HFFc6 (cell line): Measurements from ENCODE around the gene TMEM183A. TPM values are rescaled to one million over a fixed set of nuclear protein-coding genes. Genes with fewer than 3 reads are reported as not detected.

Experiments
- DNase-seq: peaks from one replicate; pipeline ENCODE4 v3.0.0-alpha.2; 2018
- H3K27ac Mint-ChIP-seq: 2 replicates; pipeline ENCODE4 v1.8.0; 2020; ENCODE audit warnings: mild to moderate bottlenecking, mixed read lengths
- H3K27me3 Mint-ChIP-seq: 2 replicates; pipeline ENCODE4 v1.8.0; 2021; ENCODE audit warnings: mild to moderate bottlenecking, moderate library complexity, mixed read lengths; ENCODE audit not compliant: insufficient read depth
- H3K36me3 Mint-ChIP-seq: 2 replicates; pipeline ENCODE4 v1.8.0; 2021; ENCODE audit warnings: low read depth, mixed read lengths
- H3K4me1 Mint-ChIP-seq: 2 replicates; pipeline ENCODE4 v1.8.0; 2020; ENCODE audit warnings: low read depth, mixed read lengths
- H3K4me3 Mint-ChIP-seq: 2 replicates; pipeline ENCODE4 v1.8.0; 2020; ENCODE audit warnings: mild to moderate bottlenecking, moderate library complexity, mixed read lengths
- H3K9me3 Mint-ChIP-seq: 2 replicates; pipeline ENCODE4 v1.8.0; 2020; ENCODE audit warnings: mild to moderate bottlenecking, mixed read lengths
- total RNA-seq, 6 experiments: library from RNA; stranded (reverse); fragmentation: NEBNext Ultra II Directional; extraction: Animal tissue kit (Norgen Biotek cat#: 25700); gene quantifications; 2 replicates in 1 of 6; 3 replicates in 5 of 6; pipeline ENCODE4 v1.2.3, GENCODE V29; 2021
- TF ChIP-seq, protein P1 (sequence below): fragments of 200-600 bp; sonication (generic); IDR thresholded peaks from 2 replicates; pipeline ENCODE4 v1.5.0; 2021; ENCODE audit warnings: antibody characterized with exemption, mild to moderate bottlenecking

The TMEM183A gene
- total RNA-seq, 6 experiments from 2014 or later, result 38.6 to 50.6 (median 45.1) TPM

DNA sequence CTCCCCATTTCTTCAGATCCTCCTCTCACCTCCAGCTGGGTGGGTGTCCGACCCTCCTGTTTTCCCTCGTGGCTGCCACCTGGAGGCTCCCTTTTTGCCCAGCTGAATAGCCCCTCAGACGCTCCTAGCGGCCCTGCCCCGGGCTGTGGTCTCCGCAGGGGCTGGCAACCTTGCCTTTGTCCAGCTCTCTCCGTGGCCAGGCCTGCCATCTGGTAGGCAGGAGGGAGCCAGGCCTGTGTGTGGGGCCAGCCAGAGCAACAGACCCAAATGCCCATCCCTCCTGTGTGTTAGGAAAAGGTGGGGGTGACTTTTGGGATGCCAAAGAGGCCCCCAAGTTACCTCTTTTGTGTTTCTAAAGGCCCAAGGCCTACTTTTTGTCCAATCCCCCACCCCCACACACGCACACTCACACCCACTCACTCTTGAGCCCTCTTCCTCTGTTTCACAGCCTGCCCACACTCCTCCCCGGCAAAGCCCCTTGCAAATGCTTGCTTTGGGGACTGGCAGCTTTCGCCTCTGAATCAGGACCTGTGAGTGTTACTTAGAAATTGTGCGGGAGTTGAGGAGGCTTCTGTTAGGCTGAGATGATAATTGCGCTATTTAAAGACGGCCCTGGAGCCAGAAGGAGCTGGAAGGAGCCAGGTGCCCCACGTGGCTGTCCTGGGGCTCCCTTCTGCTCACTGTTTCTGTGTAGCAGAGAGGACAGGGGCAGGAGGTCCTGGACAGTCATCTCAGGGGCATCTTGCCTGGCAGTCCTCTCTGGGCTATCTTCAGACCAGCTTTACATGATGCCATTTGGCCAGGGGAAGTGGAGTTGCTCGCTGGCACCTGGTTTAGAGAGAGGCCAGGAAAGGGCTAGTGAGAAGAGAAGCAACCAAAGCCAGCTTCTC is 28.2 kb downstream of the TMEM183A start:
- Mint-ChIP-seq H3K4me1 (peaks cover 36% of the 10 kb centered on the region), H3K4me3 (no peak overlapping the region), H3K27ac (no peak overlapping the region; the same call in 1 of the 2 replicates), H3K9me3 (no peaks in the 10 kb centered on the region), H3K27me3 (peaks cover 11% of the 10 kb centered on the region), H3K36me3 (no peaks in the 10 kb centered on the region)
- TF ChIP-seq, protein P1, sequence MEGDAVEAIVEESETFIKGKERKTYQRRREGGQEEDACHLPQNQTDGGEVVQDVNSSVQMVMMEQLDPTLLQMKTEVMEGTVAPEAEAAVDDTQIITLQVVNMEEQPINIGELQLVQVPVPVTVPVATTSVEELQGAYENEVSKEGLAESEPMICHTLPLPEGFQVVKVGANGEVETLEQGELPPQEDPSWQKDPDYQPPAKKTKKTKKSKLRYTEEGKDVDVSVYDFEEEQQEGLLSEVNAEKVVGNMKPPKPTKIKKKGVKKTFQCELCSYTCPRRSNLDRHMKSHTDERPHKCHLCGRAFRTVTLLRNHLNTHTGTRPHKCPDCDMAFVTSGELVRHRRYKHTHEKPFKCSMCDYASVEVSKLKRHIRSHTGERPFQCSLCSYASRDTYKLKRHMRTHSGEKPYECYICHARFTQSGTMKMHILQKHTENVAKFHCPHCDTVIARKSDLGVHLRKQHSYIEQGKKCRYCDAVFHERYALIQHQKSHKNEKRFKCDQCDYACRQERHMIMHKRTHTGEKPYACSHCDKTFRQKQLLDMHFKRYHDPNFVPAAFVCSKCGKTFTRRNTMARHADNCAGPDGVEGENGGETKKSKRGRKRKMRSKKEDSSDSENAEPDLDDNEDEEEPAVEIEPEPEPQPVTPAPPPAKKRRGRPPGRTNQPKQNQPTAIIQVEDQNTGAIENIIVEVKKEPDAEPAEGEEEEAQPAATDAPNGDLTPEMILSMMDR, result no peak
- no peak for DNase-seq

DNA sequence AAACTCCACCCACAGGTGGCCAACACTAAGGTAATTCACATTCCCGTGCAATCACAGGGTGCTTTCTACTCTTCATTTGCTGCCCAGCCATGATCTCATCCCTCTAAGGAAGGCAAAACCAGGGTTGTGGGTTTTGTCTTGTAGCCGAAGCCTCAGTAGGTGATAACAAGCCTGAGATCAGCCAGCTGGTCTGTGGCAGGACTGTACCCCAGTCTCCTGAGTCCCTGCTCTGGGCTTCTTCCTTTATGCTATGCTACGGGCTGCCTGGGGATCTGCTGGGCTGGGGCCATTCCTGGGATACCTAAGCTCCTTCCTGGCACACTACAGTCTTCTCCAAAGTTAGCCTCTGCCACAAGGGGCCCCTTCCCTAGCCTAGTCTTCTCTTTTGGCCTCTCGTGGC is 29.0 kb downstream of the TMEM183A start:
- H3K27me3 Mint-ChIP-seq, result peaks cover 11% of the 10 kb centered on the region
- H3K4me3 Mint-ChIP-seq, result no peak overlapping the region
- H3K4me1 Mint-ChIP-seq, result peaks cover 42% of the 10 kb centered on the region
- H3K9me3 Mint-ChIP-seq, result no peaks in the 10 kb centered on the region
- H3K36me3 Mint-ChIP-seq, result no peaks in the 10 kb centered on the region
- no peak for DNase-seq
- TF ChIP-seq, protein P1, result no peak
- H3K27ac Mint-ChIP-seq, result no peak overlapping the region

DNA sequence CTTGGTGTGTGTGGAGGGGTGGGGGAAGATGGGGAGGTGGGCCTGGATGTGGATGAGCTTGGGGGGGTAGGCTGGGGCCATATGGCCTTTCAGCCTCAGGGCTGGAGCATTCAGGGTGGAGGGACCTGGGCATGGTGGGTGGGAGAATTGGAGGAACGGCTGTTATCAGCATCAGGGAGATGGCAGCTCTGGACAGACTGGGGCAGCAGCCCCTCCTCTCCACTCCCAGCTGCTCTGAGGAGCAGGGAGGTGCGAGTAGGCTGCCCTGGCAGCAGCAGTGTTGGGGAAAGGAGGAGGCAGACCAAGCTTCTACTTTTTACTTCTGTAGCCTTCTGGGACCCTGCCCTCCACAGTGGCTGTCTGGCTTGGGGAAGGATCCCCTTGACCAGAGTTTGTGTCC is 29.4 kb downstream of the TMEM183A start:
- H3K4me3 Mint-ChIP-seq, result no peak overlapping the region
- peaks cover 11% of the 10 kb centered on the region for H3K27me3 Mint-ChIP-seq
- H3K36me3 Mint-ChIP-seq, result no peaks in the 10 kb centered on the region
- H3K27ac Mint-ChIP-seq, result no peak overlapping the region
- TF ChIP-seq, protein P1, result no peak
- DNase-seq, result no peak
- H3K9me3 Mint-ChIP-seq, result no peaks in the 10 kb centered on the region
- H3K4me1 Mint-ChIP-seq, result peaks cover 46% of the 10 kb centered on the region

DNA sequence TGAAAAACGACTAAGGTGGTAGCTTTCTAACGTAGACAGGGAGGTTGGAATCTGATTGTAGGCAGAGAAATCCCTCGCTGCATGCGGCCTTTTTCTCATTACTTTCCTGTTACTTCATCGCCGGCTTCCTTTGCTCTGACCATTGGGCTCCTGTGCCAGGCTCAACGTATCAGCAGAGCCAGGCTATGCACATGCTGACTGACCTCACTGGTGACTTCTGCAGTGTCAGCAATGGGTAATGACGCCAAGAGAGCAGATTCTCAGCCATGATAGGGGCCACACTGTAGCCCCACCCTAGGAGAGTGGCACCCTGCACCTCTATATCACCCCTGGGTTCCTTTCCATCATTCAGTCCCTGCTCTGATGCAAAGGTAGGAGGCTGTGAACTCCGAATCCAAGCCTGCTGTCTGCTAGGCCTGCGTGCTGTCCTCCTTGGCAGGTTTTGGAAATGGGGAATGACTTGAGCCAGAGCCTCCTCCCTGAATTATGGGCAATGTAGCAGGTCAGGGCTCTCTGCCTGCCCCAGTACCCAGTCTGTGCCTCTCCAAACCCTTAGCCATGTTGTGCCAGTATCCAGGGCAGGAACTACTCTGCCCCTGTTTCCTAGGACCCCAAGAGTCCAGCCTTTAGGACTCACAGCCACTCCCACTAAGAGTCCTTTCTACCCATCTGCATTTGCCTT is 30.5 kb downstream of the TMEM183A start:
- no peak for DNase-seq
- no peaks in the 10 kb centered on the region for H3K9me3 Mint-ChIP-seq
- no peaks in the 10 kb centered on the region for H3K36me3 Mint-ChIP-seq
- H3K27ac Mint-ChIP-seq, result peak overlapping the region; percentile 66
- H3K4me1 Mint-ChIP-seq, result peaks cover 57% of the 10 kb centered on the region
- TF ChIP-seq, protein P1, result no peak
- H3K27me3 Mint-ChIP-seq, result peaks cover 11% of the 10 kb centered on the region
- no peak overlapping the region for H3K4me3 Mint-ChIP-seq

DNA sequence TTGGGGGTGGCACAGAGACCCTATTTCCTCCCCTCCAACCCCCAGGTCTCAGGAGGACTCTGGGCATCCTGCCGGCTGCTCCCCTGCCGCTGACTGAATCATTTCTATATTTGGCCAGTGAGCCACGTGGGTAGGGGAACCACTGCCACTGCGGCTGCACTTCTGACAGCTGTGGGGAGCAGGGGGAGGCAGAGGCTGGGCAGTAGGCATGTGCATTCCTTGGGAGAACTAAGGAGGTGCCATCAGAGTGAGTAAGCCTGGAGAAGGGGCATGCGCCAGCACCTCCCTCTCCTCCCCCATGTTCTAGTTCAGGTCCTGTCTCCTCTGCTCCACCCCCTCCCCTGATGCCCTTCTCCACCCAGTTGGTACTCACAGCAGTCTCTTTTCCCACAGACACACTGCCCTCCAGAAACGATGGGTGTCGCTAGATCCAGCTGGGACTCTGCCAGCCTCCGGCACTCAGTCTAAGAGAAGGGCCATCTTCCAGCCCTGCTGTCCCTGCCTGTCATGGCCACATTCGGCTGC is 31.1 kb downstream of the TMEM183A start:
- DNase-seq, result peak; percentile 89
- no peaks in the 10 kb centered on the region for H3K36me3 Mint-ChIP-seq

More for the DNA sequence above, 31.1 kb downstream of the TMEM183A start:
- TF ChIP-seq, protein P1, result 0 out of 2 replicates have a peak, but pooled peaks have one; percentile 22
- Mint-ChIP-seq H3K4me3 (peak overlapping the region; percentile 50; the same call in 1 of the 2 replicates), H3K27me3 (peaks cover 8% of the 10 kb centered on the region), H3K9me3 (no peaks in the 10 kb centered on the region), H3K27ac (peak overlapping the region; percentile 66), H3K4me1 (peaks cover 57% of the 10 kb centered on the region)
